Cardiac muscle cell (in vitro differentiated cells and primary cell): ENCODE measurements around the gene GCK. TPM values are rescaled to one million over a fixed set of nuclear protein-coding genes. Genes with fewer than 3 reads are reported as not detected.
A peak's percentile ranks its signal among the peaks of the same experiment; 100 is the strongest.
"Not testable (repeated sequence)": the region's sequence is repeated elsewhere in the genome, so short reads cannot be mapped to it uniquely, and the experiment has no call there.

Experiments used
- DNase-seq, 2 donors: peaks; one replicate each; pipeline versions ENCODE4 v3.0.0 to v3.0.0-alpha.2; 2010 to 2017; ENCODE audit warnings: low read depth in 1 of 2, low spot score in 1 of 2
- H3K27ac ChIP-seq: fragments of 200-600 bp; sonication (generic); 2 replicates; pipeline ENCODE4 v1.5.1; 2016
- H3K27me3 ChIP-seq: fragments of 200-600 bp; sonication (generic); 2 replicates; pipeline ENCODE4 v1.6.0; 2016; ENCODE audit warnings: control low read depth
- H3K36me3 ChIP-seq: fragments of 200-600 bp; sonication (generic); 2 replicates; pipeline ENCODE4 v1.5.1; 2016; ENCODE audit warnings: control low read depth
- H3K4me1 ChIP-seq: fragments of 200-600 bp; sonication (generic); 2 replicates; pipeline ENCODE4 v1.8.1; 2017; ENCODE audit warnings: low read depth, mild to moderate bottlenecking, mixed run types
- H3K4me3 ChIP-seq: fragments of 200-600 bp; sonication (generic); 2 replicates; pipeline ENCODE4 v1.5.1; 2016; ENCODE audit warnings: mild to moderate bottlenecking
- H3K9me3 ChIP-seq: fragments of 200-600 bp; sonication (generic); 2 replicates; pipeline ENCODE4 v1.5.1; 2017; ENCODE audit warnings: low read depth, mild to moderate bottlenecking, control low read depth
- polyA plus RNA-seq: library from polyadenylated mRNA; unstranded; fragments of >200 nt; fragmentation: Nextera tagmentation; extraction: Ambion mirVana; gene quantifications from 2 replicates; pipeline ENCODE4 v1.2.1, GENCODE V29; 2016
- total RNA-seq: library from RNA; depleted of rRNA; stranded (reverse); fragments of >200 nt; gene quantifications from 2 replicates; pipeline ENCODE4 v1.2.3, GENCODE V29; 2016
- TF ChIP-seq, protein P1 (sequence below): IDR thresholded peaks from 2 replicates; pipeline ENCODE4 v1.5.1; 2012; ENCODE audit warnings: low read depth, mild to moderate bottlenecking, low read length

GCK gene
- total and polyA plus RNA-seq, 2 experiments from 2014 or later, result 26.7 to 46.4 TPM

DNA sequence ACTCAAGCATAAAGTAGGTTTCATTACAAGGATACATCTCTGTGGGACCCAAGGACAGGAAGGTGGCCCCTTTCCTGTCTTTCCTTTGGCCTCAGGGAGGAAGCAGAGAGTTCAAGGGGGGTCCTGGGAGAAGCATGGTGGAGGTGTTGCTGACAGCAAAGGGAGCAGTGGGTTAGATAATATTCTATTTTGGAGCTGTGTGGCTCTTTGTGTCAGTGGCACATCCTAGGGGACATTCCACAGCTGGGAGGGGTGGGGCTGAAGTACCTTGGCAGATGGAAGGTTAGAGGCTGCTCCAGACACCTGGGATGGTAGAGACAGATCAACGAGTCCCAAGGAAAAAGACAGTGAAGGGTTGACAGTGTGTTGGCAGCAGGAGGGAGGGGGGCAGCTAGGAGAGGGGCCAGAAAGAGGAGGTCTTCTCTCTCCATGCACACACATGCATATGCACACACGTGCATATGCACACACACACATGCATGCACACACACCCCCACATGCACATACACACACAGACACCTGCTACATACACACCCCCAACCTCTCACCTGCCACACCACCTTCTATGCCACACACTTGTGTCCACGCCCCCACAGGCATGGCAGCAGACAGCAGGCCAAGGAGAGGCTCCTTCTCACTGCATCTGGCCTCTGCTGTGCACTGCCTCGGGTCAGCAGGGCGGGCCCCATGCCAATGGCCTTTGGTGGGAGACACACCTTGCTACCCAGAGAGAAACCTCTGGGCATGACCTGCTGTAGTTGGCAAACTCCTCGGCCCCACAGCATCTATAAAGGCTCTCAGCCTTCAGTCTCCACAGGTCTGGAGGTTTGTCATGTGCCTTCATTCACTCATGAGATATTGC is 60.3 kb downstream of the GCK start:
- TF ChIP-seq, protein P1, sequence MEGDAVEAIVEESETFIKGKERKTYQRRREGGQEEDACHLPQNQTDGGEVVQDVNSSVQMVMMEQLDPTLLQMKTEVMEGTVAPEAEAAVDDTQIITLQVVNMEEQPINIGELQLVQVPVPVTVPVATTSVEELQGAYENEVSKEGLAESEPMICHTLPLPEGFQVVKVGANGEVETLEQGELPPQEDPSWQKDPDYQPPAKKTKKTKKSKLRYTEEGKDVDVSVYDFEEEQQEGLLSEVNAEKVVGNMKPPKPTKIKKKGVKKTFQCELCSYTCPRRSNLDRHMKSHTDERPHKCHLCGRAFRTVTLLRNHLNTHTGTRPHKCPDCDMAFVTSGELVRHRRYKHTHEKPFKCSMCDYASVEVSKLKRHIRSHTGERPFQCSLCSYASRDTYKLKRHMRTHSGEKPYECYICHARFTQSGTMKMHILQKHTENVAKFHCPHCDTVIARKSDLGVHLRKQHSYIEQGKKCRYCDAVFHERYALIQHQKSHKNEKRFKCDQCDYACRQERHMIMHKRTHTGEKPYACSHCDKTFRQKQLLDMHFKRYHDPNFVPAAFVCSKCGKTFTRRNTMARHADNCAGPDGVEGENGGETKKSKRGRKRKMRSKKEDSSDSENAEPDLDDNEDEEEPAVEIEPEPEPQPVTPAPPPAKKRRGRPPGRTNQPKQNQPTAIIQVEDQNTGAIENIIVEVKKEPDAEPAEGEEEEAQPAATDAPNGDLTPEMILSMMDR, result no peak
- no peak for DNase-seq
- Histone ChIP-seq H3K27ac (peak overlapping the region; percentile 100), H3K9me3 (no peaks in the 10 kb centered on the region), H3K27me3 (no peaks in the 10 kb centered on the region), H3K36me3 (no peaks in the 10 kb centered on the region), H3K4me1 (peaks cover 48% of the 10 kb centered on the region), H3K4me3 (no peak overlapping the region)

DNA sequence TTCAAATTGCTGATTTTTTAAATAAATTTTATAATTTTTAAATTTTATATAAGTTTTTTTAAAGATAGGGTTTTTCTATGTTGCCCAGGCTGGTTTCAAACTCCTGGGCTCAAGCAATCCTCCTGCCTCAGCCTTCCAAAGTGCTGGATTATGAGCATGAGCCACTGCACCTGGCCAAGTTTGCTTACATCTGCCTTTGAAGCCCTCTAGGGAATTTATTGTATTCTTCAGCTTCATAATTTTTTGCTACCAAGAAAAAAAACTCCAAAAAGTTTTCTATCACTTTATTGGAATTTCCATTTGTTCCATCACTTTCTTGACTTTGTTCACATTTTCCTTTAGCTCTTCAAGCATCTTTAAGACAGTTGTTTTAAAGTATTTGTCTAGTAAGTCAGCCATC is 62.1 kb downstream of the GCK start:
- Histone ChIP-seq H3K4me1 (peaks cover 39% of the 10 kb centered on the region), H3K27me3 (no peaks in the 10 kb centered on the region), H3K36me3 (no peaks in the 10 kb centered on the region), H3K9me3 (no peaks in the 10 kb centered on the region), H3K27ac (no peak overlapping the region), H3K4me3 (no peak overlapping the region)
- DNase-seq, result no peak
- TF ChIP-seq, protein P1, result no peak

- not testable (repeated sequence) for H3K27me3 ChIP-seq, H3K4me3 ChIP-seq, H3K9me3 ChIP-seq, DNase-seq, H3K36me3 ChIP-seq, H3K27ac ChIP-seq
- peaks cover 35% of the 10 kb centered on the region for H3K4me1 ChIP-seq
Observed at GRCh38 chr7:44126574-44126973, 62.7 kb downstream of the GCK start.

GRCh38 chr7:44124822-44125202 is 64.4 kb downstream of the GCK start:
- TF ChIP-seq, protein P1, result no peak
- Histone ChIP-seq H3K9me3 (no peaks in the 10 kb centered on the region), H3K4me1 (peaks cover 21% of the 10 kb centered on the region), H3K4me3 (no peak overlapping the region), H3K36me3 (peaks cover 10% of the 10 kb centered on the region), H3K27ac (no peak overlapping the region), H3K27me3 (no peaks in the 10 kb centered on the region)
- DNase-seq, result no peak

GRCh38 chr7:44123190-44124003 is 65.8 kb downstream of the GCK start, which contains the start of gene POLD2:
TSS of gene POLD2 (minus strand) at chr7:44123548. CDS start at chr7:44122053, 1,495 bp downstream.
- TF ChIP-seq, protein P1, result no peak
- Histone ChIP-seq H3K36me3 (peaks cover 10% of the 10 kb centered on the region), H3K9me3 (no peaks in the 10 kb centered on the region), H3K27me3 (no peaks in the 10 kb centered on the region), H3K4me3 (peak within 1 kb of the TSS; percentile 53), H3K4me1 (peaks cover 10% of the 10 kb centered on the region), H3K27ac (peak within 1 kb of the TSS; percentile 87)
- peak; percentile 98 to 99 for DNase-seq
